IMR-90 (cell line): Measurements from ENCODE around the gene CDH1. TPM values are rescaled to one million over a fixed set of nuclear protein-coding genes. Genes with fewer than 3 reads are reported as not detected.

Experiments used
- ATAC-seq: fragments of 200-7000 bp; cut with Tn5 transposase; 2 replicates; pipeline ENCODE4 v1.9.1; 2020; ENCODE audit warnings: low read depth, mild to moderate bottlenecking, moderate library complexity
- BruUV-seq: library from RNA; stranded (reverse); fragments of 400-500 nt; replicated peaks from 2 replicates; lab custom pipeline; 2021; lab: Mats Ljungman, UMichigan
- CTCF ChIA-PET: fragments of 300-600 bp; formaldehyde crosslinking; extraction: SDS; loops from one replicate; lab custom pipeline; 2021; ENCODE audit warnings: antibody characterized with exemption; lab: Yijun Ruan, JAX
- POLR2A ChIA-PET: fragments of 300-600 bp; sonication (Branson Sonifier 250); formaldehyde crosslinking; loops from one replicate; lab custom pipeline; 2022; ENCODE audit warnings: antibody characterized with exemption; ENCODE audit not compliant: unreplicated experiment; lab: Charles Lee
- DNase-seq: peaks from one replicate; pipeline ENCODE4 v3.0.0; 2013
- H2AFZ ChIP-seq: replicated peaks from 2 replicates; pipeline ENCODE3; 2013; ENCODE audit warnings: low read length, mild to moderate bottlenecking; ENCODE audit not compliant: poor library complexity
- H2AK5ac ChIP-seq: 2 replicates; pipeline ENCODE4 v1.6.1; 2013; ENCODE audit warnings: low read depth, low read length, inconsistent platforms
- H2AK9ac ChIP-seq: replicated peaks from 2 replicates; pipeline ENCODE3; 2013; ENCODE audit warnings: mild to moderate bottlenecking, low read depth, low read length, moderate library complexity; ENCODE audit not compliant: poor library complexity
- H2BK120ac ChIP-seq: 2 replicates; pipeline ENCODE4 v1.6.1; 2013; ENCODE audit warnings: low read depth, low read length, inconsistent platforms
- H2BK15ac ChIP-seq: 3 replicates; pipeline ENCODE4 v1.6.1; 2013; ENCODE audit warnings: low read depth, low read length, inconsistent platforms
- H2BK20ac ChIP-seq: 2 replicates; pipeline ENCODE4 v1.6.1; 2013; ENCODE audit warnings: low read depth, mild to moderate bottlenecking, inconsistent platforms, low read length, moderate library complexity
- H2BK5ac ChIP-seq: 2 replicates; pipeline ENCODE4 v1.6.1; 2013; ENCODE audit warnings: mild to moderate bottlenecking, low read depth, low read length, inconsistent platforms; ENCODE audit not compliant: poor library complexity, severe bottlenecking
- H3K14ac ChIP-seq: replicated peaks from 2 replicates; pipeline ENCODE4 v1.6.1; 2013; ENCODE audit warnings: low read depth, low read length, inconsistent platforms
- H3K18ac ChIP-seq: 2 replicates; pipeline ENCODE4 v1.6.1; 2013; ENCODE audit warnings: low read depth, low read length, control low read depth
- H3K23ac ChIP-seq: 2 replicates; pipeline ENCODE4 v1.6.1; 2013; ENCODE audit warnings: low read depth, low read length, inconsistent platforms
- H3K27ac ChIP-seq: 2 replicates; pipeline ENCODE4 v1.5.1; 2013; ENCODE audit warnings: mild to moderate bottlenecking, control low read depth, low read length; ENCODE audit not compliant: insufficient read depth
- H3K27me3 ChIP-seq: 2 replicates; pipeline ENCODE4 v1.6.1; 2013; ENCODE audit warnings: low read length; ENCODE audit not compliant: control insufficient read depth, insufficient read depth
- H3K36me3 ChIP-seq: 2 replicates; pipeline ENCODE4 v1.6.1; 2013; ENCODE audit warnings: low read length, mixed read lengths; ENCODE audit not compliant: control insufficient read depth, insufficient read depth
- H3K4ac ChIP-seq: 2 replicates; pipeline ENCODE4 v1.6.1; 2013; ENCODE audit warnings: low read depth, low read length, inconsistent platforms
- H3K4me1 ChIP-seq: 2 replicates; pipeline ENCODE4 v1.6.1; 2013; ENCODE audit warnings: low read length, mixed read lengths; ENCODE audit not compliant: control insufficient read depth, insufficient read depth
- H3K4me2 ChIP-seq: 2 replicates; pipeline ENCODE4 v1.6.1; 2013; ENCODE audit warnings: low read depth, mild to moderate bottlenecking, control low read depth, low read length, moderate library complexity
- H3K4me3 ChIP-seq: 2 replicates; pipeline ENCODE4 v1.5.1; 2013; ENCODE audit warnings: low read depth, mild to moderate bottlenecking, control low read depth, low read length, moderate library complexity; ENCODE audit not compliant: insufficient read depth
- H3K56ac ChIP-seq: 2 replicates; pipeline ENCODE4 v1.6.1; 2013; ENCODE audit warnings: low read length, inconsistent platforms; ENCODE audit not compliant: insufficient read depth; ENCODE audit errors: extremely low read depth
- H3K79me1 ChIP-seq, 2 experiments: 2 replicates each; pipeline ENCODE4 v1.6.1; 2013; ENCODE audit warnings: low read length in 2 of 2, inconsistent platforms in 1 of 2, low read depth in 1 of 2
- H3K9ac ChIP-seq: 2 replicates; pipeline ENCODE4 v1.6.1; 2013; ENCODE audit warnings: low read depth, low read length, control low read depth
- H3K9me1 ChIP-seq: 2 replicates; pipeline ENCODE4 v1.6.1; 2013; ENCODE audit warnings: low read length, inconsistent platforms; ENCODE audit not compliant: insufficient read depth
- H3K9me3 ChIP-seq: 2 replicates; pipeline ENCODE4 v1.6.1; 2013; ENCODE audit warnings: low read length; ENCODE audit not compliant: control insufficient read depth, insufficient read depth
- H4K20me1 ChIP-seq: 2 replicates; pipeline ENCODE4 v1.6.1; 2013; ENCODE audit warnings: low read length, inconsistent platforms; ENCODE audit not compliant: insufficient read depth
- H4K5ac ChIP-seq: 2 replicates; pipeline ENCODE4 v1.6.1; 2013; ENCODE audit warnings: mild to moderate bottlenecking, low read depth, low read length, control low read depth
- H4K8ac ChIP-seq, 2 experiments: 2 replicates each; pipeline ENCODE4 v1.6.1; 2013; ENCODE audit warnings: low read depth in 2 of 2, low read length in 2 of 2, control low read depth in 1 of 2, inconsistent platforms in 1 of 2
- H4K91ac ChIP-seq: 2 replicates; pipeline ENCODE4 v1.6.1; 2013; ENCODE audit warnings: low read depth, low read length, inconsistent platforms; ENCODE audit not compliant: insufficient read depth
- CTCF ChIP-seq: conservative IDR thresholded peaks from 2 replicates; pipeline ENCODE4 v1.5.1; 2012; ENCODE audit warnings: mild to moderate bottlenecking, low read depth, low read length, improper control_type of control experiment
- SMC3 ChIP-seq: fragments of 150-350 bp; IDR thresholded peaks from 2 replicates; pipeline ENCODE4 v1.6.1; 2016; ENCODE audit warnings: low read depth, mild to moderate bottlenecking, antibody characterized with exemption, low read length, moderate library complexity
- WGBS, 2 experiments: methylation state at CpG; one replicate each; pipeline versions ENCODE4 v1.1.5 to v1.1.7; 2013; ENCODE audit warnings: missing lambda C conversion rate in 2 of 2; ENCODE audit not compliant: insufficient read length in 1 of 2; ENCODE audit errors: extremely low coverage in 2 of 2; 5-methylcytosine and 5-hydroxymethylcytosine counted together
- dilution Hi-C: fragments of 300-500 bp; cut with HindIII; formaldehyde crosslinking; loops from one replicate; pipeline ENCODE4 v1.14.3; 2018; ENCODE audit warnings: low sequenced_read_pairs; ENCODE audit not compliant: unreplicated experiment
- in situ Hi-C: fragments of 300-500 bp; cut with MboI; formaldehyde crosslinking; loops from 3 replicates; pipeline ENCODE4 v1.14.3; 2019; ENCODE audit warnings: low sequenced_read_pairs, inconsistent platforms, mixed read lengths
- intact Hi-C: fragments of 100-400 bp; cut with micrococcal nuclease; formaldehyde crosslinking; loops from 2 replicates; pipeline ENCODE4 v1.10.0; 2022
- polyA plus RNA-seq, 3 experiments: library from polyadenylated mRNA; depleted of rRNA; stranded (reverse); fragments of >200 nt; gene quantifications; 2 replicates each; pipeline ENCODE4 v1.2.3, GENCODE V29; 2012; ENCODE audit warnings: low replicate concordance in 1 of 3
- total RNA-seq: library from RNA; depleted of rRNA; stranded (reverse); fragments of >200 nt; gene quantifications from 2 replicates; pipeline ENCODE4 v1.2.3, GENCODE V29; 2012

CDH1 gene
- total and polyA plus RNA-seq, 2 of the 4 experiments (the other 2 are of a cell fraction) = under 0.01 TPM; not detected in 1

- H2AK5ac ChIP-seq = no peak overlapping the region
- no peak overlapping the region for H2BK120ac ChIP-seq
- H3K9me1 ChIP-seq = no peaks in the 10 kb centered on the region
- no peaks in the 10 kb centered on the region for H3K36me3 ChIP-seq
- no peaks in the 10 kb centered on the region for H3K4me1 ChIP-seq
- TF ChIP-seq SMC3 (no peak), CTCF (no peak)
- H2AK9ac ChIP-seq = no peak overlapping the region
- no peak overlapping the region for H3K4me2 ChIP-seq
- H4K20me1 ChIP-seq = no peaks in the 10 kb centered on the region
- CTCF ChIA-PET = no interaction called here
- no TSS peak for BruUV-seq
- no peak overlapping the region for H3K56ac ChIP-seq
- no peak overlapping the region for H3K18ac ChIP-seq
- H4K91ac ChIP-seq = no peak overlapping the region
- no peaks in the 10 kb centered on the region for H3K79me1 ChIP-seq
- 78% methylated on average over 4 of the region's 11 CpGs; no CpG with 5 or more reads in 1 of the 2 experiments for WGBS, 2 experiments
- no peak overlapping the region for H2AFZ ChIP-seq
- intact Hi-C loops (no loop called here), dilution Hi-C loops (no loop called here), in situ Hi-C loops (no loop called here)
- no peak overlapping the region for H3K4me3 ChIP-seq
- ATAC-seq (no peak), DNase-seq (no peak)
- H2BK20ac ChIP-seq = no peak overlapping the region
- H2BK15ac ChIP-seq = no peak overlapping the region
- H4K5ac ChIP-seq = no peak overlapping the region
- H3K14ac ChIP-seq = no peak overlapping the region
- H3K27me3 ChIP-seq = peaks cover 12% of the 10 kb centered on the region
- no peak overlapping the region for H2BK5ac ChIP-seq
- POLR2A ChIA-PET = interaction anchor here (0.6 kb wide), 1 partner anchor 1705 kb away, joined by 3 read pairs; no protein-coding TSS in a partner anchor
- H4K8ac ChIP-seq = no peak overlapping the region
- no peak overlapping the region for H3K9ac ChIP-seq
- H3K4ac ChIP-seq = no peak overlapping the region
- H3K23ac ChIP-seq = no peak overlapping the region
- no peaks in the 10 kb centered on the region; the same call in 1 of the 2 replicates for H3K9me3 ChIP-seq
- no peak overlapping the region for H3K27ac ChIP-seq
These were observed 35.1 kb downstream of the CDH1 start for GRCh38 chr16:68772030-68772681.
